GM10266 (cell line): ENCODE measurements around the gene MAP3K6.

Experiments
- DNase-seq: peaks from one replicate; pipeline ENCODE4 v3.0.0; 2012; ENCODE audit errors: extremely low spot score
- TF ChIP-seq, protein P1 (sequence below): IDR thresholded peaks from 2 replicates; pipeline ENCODE4 v1.5.1; 2012; ENCODE audit warnings: mild to moderate bottlenecking, low read depth; ENCODE audit not compliant: control insufficient read depth, insufficient read depth; ENCODE audit errors: missing control alignments

MAP3K6 gene

DNA sequence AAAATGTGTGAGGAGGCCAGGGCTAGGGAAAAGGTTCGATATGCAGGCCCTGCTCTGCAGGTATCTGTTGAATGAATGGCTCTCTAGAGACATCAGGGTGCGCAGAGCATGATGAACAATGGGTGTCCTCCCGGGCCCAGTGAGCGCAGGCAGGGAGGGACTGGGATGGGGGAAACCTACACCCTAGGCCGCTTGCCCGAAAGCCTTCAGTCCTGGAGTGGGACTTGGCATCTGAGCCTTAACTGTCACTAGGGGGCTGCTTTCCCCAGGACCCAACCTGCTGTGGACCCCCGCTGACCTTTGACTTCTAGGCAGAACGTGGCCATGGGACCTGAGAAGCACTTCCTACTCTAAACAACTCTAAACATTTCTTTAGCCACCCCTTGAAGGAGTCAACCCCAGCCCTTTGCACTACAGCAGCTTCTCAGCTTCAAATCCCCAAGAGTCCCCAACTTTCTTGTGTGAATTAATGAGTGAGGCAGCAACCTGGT, 444 bp upstream of the MAP3K6 start:
- TF ChIP-seq, protein P1, sequence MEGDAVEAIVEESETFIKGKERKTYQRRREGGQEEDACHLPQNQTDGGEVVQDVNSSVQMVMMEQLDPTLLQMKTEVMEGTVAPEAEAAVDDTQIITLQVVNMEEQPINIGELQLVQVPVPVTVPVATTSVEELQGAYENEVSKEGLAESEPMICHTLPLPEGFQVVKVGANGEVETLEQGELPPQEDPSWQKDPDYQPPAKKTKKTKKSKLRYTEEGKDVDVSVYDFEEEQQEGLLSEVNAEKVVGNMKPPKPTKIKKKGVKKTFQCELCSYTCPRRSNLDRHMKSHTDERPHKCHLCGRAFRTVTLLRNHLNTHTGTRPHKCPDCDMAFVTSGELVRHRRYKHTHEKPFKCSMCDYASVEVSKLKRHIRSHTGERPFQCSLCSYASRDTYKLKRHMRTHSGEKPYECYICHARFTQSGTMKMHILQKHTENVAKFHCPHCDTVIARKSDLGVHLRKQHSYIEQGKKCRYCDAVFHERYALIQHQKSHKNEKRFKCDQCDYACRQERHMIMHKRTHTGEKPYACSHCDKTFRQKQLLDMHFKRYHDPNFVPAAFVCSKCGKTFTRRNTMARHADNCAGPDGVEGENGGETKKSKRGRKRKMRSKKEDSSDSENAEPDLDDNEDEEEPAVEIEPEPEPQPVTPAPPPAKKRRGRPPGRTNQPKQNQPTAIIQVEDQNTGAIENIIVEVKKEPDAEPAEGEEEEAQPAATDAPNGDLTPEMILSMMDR, result no peak
- DNase-seq, result no peak

DNA sequence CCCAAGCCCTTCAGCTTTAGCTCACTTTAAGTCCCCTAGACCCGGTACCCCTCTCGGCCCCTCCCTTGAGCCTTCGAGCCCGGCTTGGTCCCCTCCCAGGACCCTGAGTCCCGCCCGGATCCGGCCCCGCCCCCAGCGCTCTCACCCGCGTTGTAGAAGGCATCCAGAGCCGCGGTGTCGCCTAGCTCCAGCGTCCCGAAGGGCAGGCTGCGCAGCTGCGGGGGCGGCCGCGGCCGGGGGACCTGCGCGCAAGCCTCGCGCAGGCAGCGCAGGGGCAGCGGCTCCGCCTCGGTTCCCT, 699 bp downstream of the MAP3K6 start:
- peak; percentile 82 for DNase-seq
- TF ChIP-seq, protein P1, result no peak

DNA sequence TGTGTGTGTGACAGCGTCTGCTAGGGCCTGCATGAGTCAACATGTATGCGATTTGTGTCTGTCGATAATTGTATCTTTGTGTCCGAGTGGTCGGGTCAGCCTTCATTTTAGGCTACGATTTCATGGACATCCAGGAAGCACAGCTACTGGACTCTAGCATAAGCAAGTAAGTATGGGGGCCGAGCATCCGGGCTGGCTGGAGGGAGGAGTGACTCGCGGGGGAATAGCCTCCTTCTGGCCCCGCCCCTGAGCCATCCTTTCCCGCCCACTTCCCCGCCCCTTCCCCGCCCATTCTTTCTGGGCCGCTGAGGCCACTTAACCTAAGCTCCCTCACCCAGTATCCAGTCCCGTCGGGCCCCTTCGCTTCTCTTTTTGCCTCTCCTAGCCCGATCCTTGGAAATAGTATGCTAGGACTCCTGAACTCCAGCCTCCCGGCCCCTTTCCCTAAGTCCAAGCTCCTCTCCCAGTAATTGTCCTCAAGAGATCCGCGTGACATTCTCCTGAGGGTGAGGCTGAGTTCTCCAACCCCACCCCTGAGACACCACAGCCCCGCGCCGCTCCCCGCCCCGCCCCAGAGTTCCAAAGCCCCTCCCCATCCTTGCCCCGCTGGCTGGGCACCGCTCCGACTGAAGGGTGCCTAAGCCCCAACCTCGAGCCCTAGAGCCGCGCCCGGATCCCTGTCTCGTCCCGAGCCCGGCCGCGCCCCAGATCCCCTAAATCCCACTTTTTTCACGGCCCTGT, 1.2 kb downstream of the MAP3K6 start:
- TF ChIP-seq, protein P1, result no peak
- DNase-seq, result peak; percentile 98

DNA sequence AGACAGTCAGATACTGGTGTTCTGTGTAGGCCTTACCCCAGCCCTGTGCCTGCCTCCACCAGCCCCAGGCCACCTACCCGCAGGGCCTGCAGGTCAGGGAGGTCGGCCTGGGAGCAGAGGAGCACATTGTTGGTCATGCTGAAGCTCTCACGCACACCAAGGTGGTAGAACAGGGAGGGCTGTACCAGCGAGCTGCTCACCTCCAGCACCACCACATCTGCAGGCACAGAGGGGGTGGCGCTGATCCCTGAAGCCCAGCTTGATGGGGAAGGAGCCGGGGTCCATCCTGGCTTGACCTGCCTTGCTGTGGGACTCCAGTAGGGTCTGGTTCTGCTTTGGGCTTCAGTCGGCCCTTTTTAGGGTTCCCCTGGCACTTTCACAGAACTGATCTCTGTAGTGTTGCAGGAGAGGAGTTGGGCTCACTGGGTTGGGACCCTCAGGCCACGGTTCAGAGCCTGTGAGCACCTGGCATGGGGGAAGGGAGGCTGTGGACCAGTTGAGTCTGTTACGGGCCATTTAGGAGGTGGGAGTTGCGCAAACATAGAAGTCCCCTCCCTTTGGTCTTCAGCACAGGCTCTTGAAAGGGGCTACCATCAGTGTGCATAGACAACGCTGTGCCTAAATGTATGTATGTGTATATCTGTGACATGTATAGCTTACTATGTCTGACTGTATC, 1.9 kb downstream of the MAP3K6 start:
- no peak for DNase-seq
- TF ChIP-seq, protein P1, result no peak

DNA sequence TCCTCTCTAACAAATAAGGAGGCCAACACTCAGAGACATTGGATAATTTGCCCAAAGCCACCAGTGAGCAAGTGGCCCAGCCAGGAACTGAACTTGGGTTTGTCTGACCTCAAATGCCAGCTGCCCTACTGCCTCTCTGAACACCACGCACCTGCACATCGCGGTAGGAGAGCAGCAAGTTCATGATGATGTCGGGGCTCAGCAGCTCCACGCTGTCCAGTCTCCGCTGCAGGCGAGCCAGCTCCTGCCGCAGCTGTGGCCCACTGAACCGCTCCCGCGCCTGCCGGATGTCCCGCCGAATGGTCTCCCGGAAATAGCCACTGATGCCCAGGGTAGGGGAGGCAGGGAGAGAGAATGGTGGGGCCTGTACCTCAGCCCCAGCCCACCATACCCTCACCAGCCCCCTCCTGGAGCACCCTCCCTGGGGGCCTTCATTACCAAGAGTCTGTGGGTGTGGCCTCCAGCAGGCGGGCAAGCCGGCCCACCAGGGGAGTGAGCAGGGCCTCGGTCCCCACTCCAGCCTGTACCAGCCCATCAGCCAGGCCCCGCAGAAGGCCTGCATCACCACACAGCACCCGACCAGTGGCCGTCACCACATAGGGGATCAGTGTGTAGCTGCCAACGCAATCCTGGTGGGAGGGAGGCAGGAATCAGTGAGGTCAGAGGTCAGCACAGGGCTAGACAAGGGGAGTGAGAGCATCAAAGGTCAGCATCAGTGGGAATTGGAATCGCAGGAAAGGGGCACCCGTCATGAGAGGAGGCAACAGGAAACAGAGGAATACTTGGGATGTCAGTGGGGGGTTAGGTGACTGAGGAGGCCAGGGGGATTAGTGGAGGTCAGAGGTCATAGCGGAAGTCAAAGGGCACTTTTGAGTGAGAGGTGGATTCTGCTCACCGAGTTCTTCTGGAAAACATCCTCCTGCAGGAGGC, 2.7 kb downstream of the MAP3K6 start:
- TF ChIP-seq, protein P1, result no peak
- no peak for DNase-seq

DNA sequence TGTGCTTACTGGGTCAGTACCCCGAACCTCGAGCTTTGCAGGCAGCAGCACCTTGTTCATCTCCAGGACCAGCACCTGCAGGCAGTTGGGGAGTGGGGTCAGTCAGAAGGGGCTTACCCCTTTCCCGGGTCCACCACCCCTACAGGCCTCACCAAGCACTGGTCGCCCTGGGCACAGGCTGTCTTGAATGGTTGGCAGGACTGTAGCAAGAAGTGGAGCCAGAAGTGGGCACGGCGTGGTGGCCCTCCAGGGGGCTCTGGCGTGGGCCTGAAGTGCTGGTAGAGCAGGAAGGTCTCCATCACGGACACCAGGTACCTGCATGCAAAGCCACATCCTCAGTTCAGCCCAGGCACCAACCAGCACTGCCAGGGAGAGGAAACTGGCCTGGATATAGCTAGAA, 5.2 kb downstream of the MAP3K6 start:
- DNase-seq, result no peak
- TF ChIP-seq, protein P1, result no peak
